GM12878 (cell line): ENCODE results near the gene SLC2A8. TPM values are rescaled to one million over a fixed set of nuclear protein-coding genes. Genes with fewer than 3 reads are reported as not detected.

Source experiments
- ATF2 ChIP-seq: IDR thresholded peaks from 2 replicates; pipeline ENCODE4 v1.6.1; 2012; ENCODE audit warnings: low read length, inconsistent platforms
- ATF7 ChIP-seq: fragments of 450-650 bp; IDR thresholded peaks from 2 replicates; pipeline ENCODE4 v1.6.1; 2016; ENCODE audit warnings: low read depth, mild to moderate bottlenecking
- BACH1 ChIP-seq: fragments of 450-650 bp; IDR thresholded peaks from 2 replicates; pipeline ENCODE4 v1.6.1; 2017; ENCODE audit warnings: mild to moderate bottlenecking, borderline replicate concordance
- CBFB ChIP-seq: IDR thresholded peaks from 2 replicates; pipeline ENCODE4 v1.6.1; 2016; ENCODE audit warnings: antibody characterized with exemption, low read depth
- CTCF ChIP-seq, 3 experiments: IDR thresholded peaks in 2 of 3; conservative IDR thresholded peaks in 1 of 3; 2 replicates each; pipeline ENCODE4 v1.5.1; 2011; ENCODE audit warnings: low read depth in 3 of 3, low read length in 3 of 3, mild to moderate bottlenecking in 3 of 3, control low read depth in 2 of 3, moderate library complexity in 2 of 3, inconsistent platforms in 1 of 3, mixed read lengths in 1 of 3; ENCODE audit not compliant: control insufficient read depth in 2 of 3, insufficient read depth in 1 of 3; ENCODE audit errors: extremely low read depth in 1 of 3
- EED ChIP-seq: sonication (generic); IDR thresholded peaks from 2 replicates; pipeline ENCODE4 v1.6.1; 2016; ENCODE audit warnings: antibody characterized with exemption, low read depth
- FOXK2 ChIP-seq: fragments of 450-650 bp; IDR thresholded peaks from 2 replicates; pipeline ENCODE4 v1.6.1; 2017; ENCODE audit warnings: mild to moderate bottlenecking, moderate library complexity
- FOXM1 ChIP-seq: IDR thresholded peaks from 2 replicates; pipeline ENCODE4 v1.6.1; 2012; ENCODE audit warnings: low read depth, mild to moderate bottlenecking, inconsistent platforms, low read length, moderate library complexity
- GATAD2B ChIP-seq: fragments of 450-650 bp; conservative IDR thresholded peaks from 2 replicates; pipeline ENCODE4 v1.6.1; 2017; ENCODE audit warnings: low read depth, mild to moderate bottlenecking, moderate library complexity
- HSF1 ChIP-seq: fragments of 150-350 bp; IDR thresholded peaks from 2 replicates; pipeline ENCODE4 v1.6.1; 2014; ENCODE audit warnings: mild to moderate bottlenecking, low read depth, low read length
- IKZF1 ChIP-seq: fragments of 450-650 bp; conservative IDR thresholded peaks from 2 replicates; pipeline ENCODE4 v1.6.1; 2017; ENCODE audit warnings: antibody characterized with exemption, mild to moderate bottlenecking
- IRF4 ChIP-seq: IDR thresholded peaks from 2 replicates; pipeline ENCODE4 v1.6.1; 2011; ENCODE audit warnings: low read depth, low read length
- JUND ChIP-seq: IDR thresholded peaks from 2 replicates; pipeline ENCODE4 v1.6.1; 2012; ENCODE audit warnings: low read depth, mild to moderate bottlenecking, low read length, improper control_type of control experiment, moderate library complexity
- KAT2A ChIP-seq: conservative IDR thresholded peaks from 2 replicates; pipeline ENCODE4 v1.6.1; 2011; ENCODE audit warnings: low read depth, low read length; ENCODE audit not compliant: control insufficient read depth
- MEF2B ChIP-seq: fragments of 450-650 bp; IDR thresholded peaks from 2 replicates; pipeline ENCODE4 v1.6.1; 2018; ENCODE audit warnings: mild to moderate bottlenecking, moderate library complexity; ENCODE audit not compliant: partially characterized antibody, poor library complexity, severe bottlenecking
- POLR2AphosphoS5 ChIP-seq: IDR thresholded peaks from 2 replicates; pipeline ENCODE4 v1.6.1; 2011; ENCODE audit warnings: mild to moderate bottlenecking, low read length, inconsistent platforms
- POU2F2 ChIP-seq: IDR thresholded peaks from 3 replicates; pipeline ENCODE4 v1.6.1; 2011; ENCODE audit warnings: low read depth, mild to moderate bottlenecking, low read length, borderline replicate concordance
- RAD21 ChIP-seq: IDR thresholded peaks from 2 replicates; pipeline ENCODE4 v1.6.1; 2011; ENCODE audit warnings: mild to moderate bottlenecking, low read depth, low read length, moderate library complexity; ENCODE audit not compliant: insufficient read depth
- RCOR1 ChIP-seq: conservative IDR thresholded peaks from 2 replicates; pipeline ENCODE4 v1.6.1; 2012; ENCODE audit warnings: low read depth, low read length, improper control_type of control experiment
- RUNX3 ChIP-seq: IDR thresholded peaks from 2 replicates; pipeline ENCODE4 v1.6.1; 2012; ENCODE audit warnings: low read length, inconsistent platforms
- SMARCA5 ChIP-seq: fragments of 450-650 bp; IDR thresholded peaks from 2 replicates; pipeline ENCODE4 v1.6.1; 2017; ENCODE audit warnings: mild to moderate bottlenecking
- STAT1 ChIP-seq: fragments of 450-650 bp; conservative IDR thresholded peaks from 2 replicates; pipeline ENCODE4 v1.6.1; 2014; ENCODE audit warnings: antibody characterized with exemption, mild to moderate bottlenecking
- TAF1 ChIP-seq: IDR thresholded peaks from 2 replicates; pipeline ENCODE4 v1.6.1; 2011; ENCODE audit warnings: mild to moderate bottlenecking, low read depth, low read length, borderline replicate concordance
- USF1 ChIP-seq: IDR thresholded peaks from 2 replicates; pipeline ENCODE4 v1.6.1; 2011; ENCODE audit warnings: borderline replicate concordance, low read depth, mild to moderate bottlenecking, moderate library complexity, mixed read lengths, low read length; ENCODE audit not compliant: insufficient read depth; ENCODE audit errors: extremely low read length
- WRNIP1 ChIP-seq: IDR thresholded peaks from 2 replicates; pipeline ENCODE4 v1.6.1; 2011; ENCODE audit warnings: low read depth, low read length, improper control_type of control experiment, borderline replicate concordance
- ZSCAN29 ChIP-seq: fragments of 450-650 bp; IDR thresholded peaks from 2 replicates; pipeline ENCODE4 v1.6.1; 2017; ENCODE audit warnings: mild to moderate bottlenecking, moderate library complexity
- polyA plus RNA-seq, 11 experiments: library from polyadenylated mRNA; depleted of rRNA in 4 of 11; unstranded in 6 of 11; stranded (reverse) in 5 of 11; fragments of >200 nt; fragmentation: Nextera tagmentation in 4 of 11; fragmentation: Illumina TruSeq in 1 of 11; extraction: Ambion mirVana in 4 of 11; extraction: Trizol in 1 of 11; gene quantifications; 1 replicate in 1 of 11; 2 replicates in 10 of 11; pipeline versions ENCODE4 v1.2.1 to v1.2.3, GENCODE V29; 2011 to 2016; ENCODE audit warnings: inconsistent platforms in 2 of 11, missing spikeins in 2 of 11, low read depth in 1 of 11
- total RNA-seq, 4 experiments: library from RNA; depleted of rRNA in 3 of 4; stranded (reverse); fragments of >200 nt in 3 of 4; fragmentation: Illumina TruSeq in 1 of 4; extraction: Trizol in 1 of 4; gene quantifications; 2 replicates each; pipeline versions ENCODE4 v1.2.1 to v1.2.3, GENCODE V29; 2013 to 2021

Gene SLC2A8
- total and polyA plus RNA-seq, 10 of the 15 experiments (the other 5 are each of a cell fraction or from before 2014, with no cell fraction given): 0.31 to 22.7 (median 10.0) TPM

- no peak for TF ChIP-seq CTCF (IDR thresholded peaks at IDR 0.05 in 2 of 3, conservative IDR thresholded peaks at IDR 0.05 in 1 of 3; ENCODE audit: control insufficient read depth in 2 of 3, extremely low read depth in 1 of 3, insufficient read depth in 1 of 3, low read depth in 3 of 3, low read length in 3 of 3)
- peak; percentile 96 for TF ChIP-seq FOXM1
- TF ChIP-seq MEF2B: peak; percentile 92
- peak; percentile 59; the same call in 1 of the 2 replicates for TF ChIP-seq IRF4
- no peak for TF ChIP-seq TAF1
- no peak for TF ChIP-seq POLR2AphosphoS5
- peak; percentile 51; the same call in 1 of the 2 replicates for TF ChIP-seq JUND
- no peak for TF ChIP-seq ZSCAN29
- peak; percentile 85 for TF ChIP-seq IKZF1
- no peak for TF ChIP-seq FOXK2
- TF ChIP-seq RUNX3: peak; percentile 100
- TF ChIP-seq POU2F2: peak; percentile 86; the same call in 2 of the 3 replicates
- TF ChIP-seq BACH1: 0 out of 2 replicates have a peak, but pooled peaks have one; percentile 37
- TF ChIP-seq GATAD2B: no peak
- TF ChIP-seq KAT2A: no peak
- TF ChIP-seq SMARCA5: peak; percentile 70
- TF ChIP-seq HSF1: no peak
- peak; percentile 86 for TF ChIP-seq EED
- TF ChIP-seq CBFB: peak; percentile 99
- 0 out of 2 replicates have a peak, but pooled peaks have one; percentile 31 for TF ChIP-seq WRNIP1
- no peak for TF ChIP-seq RAD21
- TF ChIP-seq RCOR1: peak; percentile 85; the same call in 1 of the 2 replicates
- peak; percentile 97 for TF ChIP-seq ATF7
- TF ChIP-seq STAT1: no peak
- TF ChIP-seq USF1: no peak
- TF ChIP-seq ATF2: peak; percentile 96
These were observed 8.7 kb upstream of the SLC2A8 start (continued) for GRCh38 chr9:127388037-127388855.
